Activated CD4-positive, alpha-beta T cell treated with anti-CD3 and anti-CD28 coated beads for 24 hours (primary cell): Measurements from ENCODE around the gene TCF7L1.

Experiments
- DNase-seq, 2 donors: peaks; one replicate each; pipeline ENCODE4 v3.0.0-alpha.2; 2020; ENCODE audit warnings: low read depth in 2 of 2

Gene TCF7L1

DNA sequence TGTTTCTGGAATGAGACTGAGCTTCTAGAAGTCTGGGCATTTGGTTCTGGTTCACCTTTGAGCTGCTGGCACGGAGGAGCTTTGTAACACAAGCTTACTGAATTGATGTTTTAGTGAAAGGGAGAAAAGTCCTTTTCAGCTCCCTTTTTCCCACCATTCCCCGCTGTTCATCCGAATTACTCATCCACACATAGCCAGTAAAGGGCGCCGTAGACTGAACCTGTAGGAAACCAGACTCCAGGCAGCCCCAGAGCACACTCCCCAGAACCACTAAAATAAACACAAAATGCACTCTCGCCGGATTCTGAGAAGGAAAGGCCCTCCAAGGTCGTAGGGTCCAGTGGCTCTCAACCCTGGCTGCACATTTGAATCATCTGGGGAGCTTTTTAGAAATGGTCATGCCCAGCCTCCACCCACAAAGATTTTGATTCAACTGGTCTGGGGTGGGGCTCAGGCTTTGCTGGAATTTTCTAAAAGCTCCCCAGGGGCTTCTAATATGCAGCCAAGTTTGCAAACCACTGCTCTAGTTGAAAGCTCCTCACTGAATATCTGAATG lies 29.6 kb downstream of the TCF7L1 start:
- DNase-seq: no peak

- no peak for DNase-seq
Measured at GRCh38 chr2:85163675-85164074, 30.5 kb downstream of the TCF7L1 start.

DNA sequence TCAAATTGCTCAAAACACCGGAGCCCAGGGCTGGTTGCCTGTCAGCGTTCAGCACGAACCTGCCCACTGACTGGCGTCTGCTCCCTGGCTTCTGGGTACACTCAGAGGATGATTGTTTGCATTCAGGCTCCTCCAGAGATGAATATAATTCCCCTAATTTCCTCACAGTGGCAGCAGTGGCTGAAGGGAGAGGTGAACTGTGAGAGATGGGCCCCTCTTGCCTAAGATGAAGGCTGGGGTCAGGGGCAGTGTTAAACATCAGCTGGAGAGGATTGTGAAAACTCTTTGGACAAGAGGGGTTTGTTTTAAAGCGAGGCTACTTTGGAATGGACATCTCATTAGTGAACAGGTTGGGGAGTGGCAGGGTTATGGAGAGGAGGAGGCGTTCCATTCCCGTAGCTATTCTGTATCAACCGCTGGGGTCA lies 31.0 kb downstream of the TCF7L1 start:
- no peak for DNase-seq

GRCh38 chr2:85165088-85165690 lies 32.0 kb downstream of the TCF7L1 start:
- DNase-seq: no peak

DNA sequence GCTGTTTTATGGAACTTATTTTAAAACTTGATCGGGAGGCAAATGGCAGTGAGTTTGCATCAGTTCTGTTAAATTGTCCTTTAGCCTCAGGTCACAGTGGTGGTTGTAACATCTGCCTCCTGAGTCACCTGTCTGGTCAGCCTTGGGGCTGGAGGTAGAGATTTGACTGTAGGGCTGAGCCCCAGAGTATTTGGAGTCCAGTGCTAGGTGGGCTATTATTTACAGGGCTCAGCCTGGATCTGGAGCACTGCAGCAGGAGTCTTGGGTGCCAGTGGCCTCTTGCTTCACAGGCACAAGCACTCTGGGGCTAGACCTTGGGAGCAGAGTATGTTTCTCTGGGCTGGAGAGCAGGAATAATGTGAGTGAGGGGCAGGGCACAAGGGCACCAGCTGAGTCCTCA lies 32.8 kb downstream of the TCF7L1 start:
- DNase-seq: no peak

DNA sequence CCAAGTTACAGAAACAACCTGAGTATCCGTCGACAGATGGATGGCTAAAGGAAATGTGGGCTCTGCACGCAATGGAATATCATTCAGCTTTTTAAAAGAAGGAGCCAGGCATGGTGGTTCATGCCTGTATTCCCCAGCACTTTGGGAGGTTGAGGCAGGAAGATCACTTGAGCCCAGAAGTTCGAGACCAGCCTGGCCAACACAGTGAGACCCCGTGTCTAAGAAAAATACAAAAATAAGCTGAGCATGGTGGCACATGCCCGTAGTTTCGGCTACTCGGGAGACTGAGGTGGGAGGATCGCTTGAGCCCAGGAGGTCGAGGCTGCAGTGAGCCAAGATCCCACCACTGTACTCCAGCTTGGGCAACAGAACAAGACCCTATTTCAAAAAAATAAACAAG lies 34.3 kb downstream of the TCF7L1 start:
- DNase-seq: no peak

DNA sequence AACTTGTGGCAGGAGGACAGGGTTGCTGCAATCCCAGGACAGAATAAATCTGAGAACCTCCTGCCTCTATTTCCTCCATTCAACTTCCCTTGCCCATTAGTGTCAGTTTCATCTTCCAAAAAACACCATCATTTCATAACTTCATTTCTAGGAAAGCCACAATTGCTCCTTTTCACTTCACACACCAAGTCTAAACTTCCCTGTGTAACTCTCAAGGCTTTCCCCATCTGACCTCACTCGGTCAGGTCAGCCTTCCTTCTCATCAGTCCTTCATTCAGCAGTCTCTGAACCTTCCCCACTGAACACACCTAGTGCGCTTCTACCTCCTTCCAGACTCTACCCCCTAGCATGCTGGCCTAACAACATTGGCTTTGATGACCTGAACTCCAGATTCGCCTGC lies 35.8 kb downstream of the TCF7L1 start:
- no peak for DNase-seq

DNA sequence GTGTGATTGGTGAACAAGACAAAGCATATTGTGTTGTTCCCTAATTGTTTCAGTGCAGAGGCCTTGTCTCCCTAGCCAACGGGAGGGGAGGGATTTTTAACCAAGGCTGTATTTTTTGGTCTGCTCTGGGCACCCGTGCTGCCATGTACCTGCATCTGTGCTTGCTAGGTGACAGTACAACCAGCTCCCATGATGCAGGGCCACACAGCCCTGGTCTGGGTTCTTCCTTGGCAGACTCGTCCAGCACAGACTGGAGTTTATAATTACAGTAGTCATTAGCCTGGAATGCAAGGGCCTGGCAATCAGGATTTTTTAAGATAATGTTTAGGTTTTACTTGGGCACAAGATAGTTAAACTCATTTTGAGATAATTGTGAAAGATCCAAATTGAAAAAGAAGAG lies 36.4 kb downstream of the TCF7L1 start:
- DNase-seq: no peak

DNA sequence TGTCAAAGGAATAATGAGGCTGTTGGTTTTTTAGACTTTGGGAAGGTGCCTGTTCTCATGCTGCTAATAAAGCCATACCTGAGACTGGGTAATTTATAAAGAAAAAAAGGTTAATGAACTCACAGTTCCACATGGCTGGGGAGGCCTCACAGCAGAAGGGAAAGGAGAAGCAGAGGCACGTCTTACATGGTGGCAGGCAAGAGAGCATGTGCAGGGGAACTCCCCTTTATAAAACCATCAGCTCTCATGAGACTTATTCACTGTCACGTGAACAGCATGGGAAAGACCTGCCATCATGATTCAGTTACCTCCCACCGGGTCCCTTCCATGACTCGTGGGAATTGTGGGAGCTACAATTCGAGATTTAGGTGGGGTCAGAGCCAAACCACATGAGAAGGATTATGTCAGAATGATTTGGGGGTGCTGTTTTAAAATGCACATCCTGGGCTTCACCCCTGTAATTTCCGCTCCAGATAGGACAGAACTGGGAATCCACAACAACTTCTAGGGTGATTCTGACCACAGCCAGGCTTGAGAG lies 37.8 kb downstream of the TCF7L1 start:
- DNase-seq: no peak

- no peak for DNase-seq
Measured at GRCh38 chr2:85171916-85172315, 38.7 kb downstream of the TCF7L1 start.

GRCh38 chr2:85173909-85174308 lies 40.7 kb downstream of the TCF7L1 start:
- no peak for DNase-seq

- DNase-seq: no peak
Measured at GRCh38 chr2:85174943-85175342, 41.8 kb downstream of the TCF7L1 start.

DNA sequence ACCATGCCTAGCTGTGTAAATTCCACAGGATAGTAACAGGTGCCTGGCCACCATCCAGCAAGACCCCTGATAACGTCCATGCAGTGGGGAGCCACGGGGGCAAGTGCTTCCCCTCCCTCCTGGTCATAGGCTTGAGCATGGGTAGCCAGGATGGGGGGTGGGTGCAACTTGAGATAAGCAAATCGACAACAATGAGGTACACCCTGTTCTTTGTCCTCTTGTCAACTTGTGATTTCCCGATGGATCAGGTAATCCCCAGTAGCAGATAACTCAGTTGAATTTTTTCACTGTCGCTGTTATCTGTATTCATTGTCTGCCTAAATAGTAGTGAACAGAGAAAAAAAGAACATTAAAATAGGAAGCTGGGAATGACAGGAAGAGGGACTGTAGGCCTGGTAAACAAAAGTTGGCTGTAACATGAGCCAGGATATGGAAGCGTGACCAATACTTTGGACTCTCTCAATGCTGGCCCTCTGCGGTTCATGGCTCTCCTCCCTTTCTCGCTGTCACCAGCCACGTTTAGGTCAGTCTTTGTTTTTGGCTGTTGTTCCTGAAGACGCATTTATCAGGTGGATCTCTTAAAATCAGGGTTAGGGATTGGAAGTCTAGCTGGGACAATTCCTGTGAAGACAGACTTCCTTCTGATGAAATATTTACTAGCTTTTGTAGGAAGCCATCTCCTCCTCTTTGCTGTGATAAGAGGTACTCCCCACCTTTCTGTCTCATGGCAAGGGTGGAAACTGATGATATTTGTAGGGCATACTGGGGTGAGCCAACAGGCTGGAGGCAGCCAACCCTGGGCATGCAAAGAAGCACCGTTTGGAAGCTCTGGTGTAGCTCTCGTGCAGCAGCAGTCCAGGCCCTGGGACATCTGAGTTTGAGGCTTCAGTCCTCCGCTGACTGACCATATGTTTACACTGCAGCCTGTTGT lies 42.4 kb downstream of the TCF7L1 start:
- no peak for DNase-seq

GRCh38 chr2:85177031-85177824 lies 44.0 kb downstream of the TCF7L1 start:
- no peak for DNase-seq

DNA sequence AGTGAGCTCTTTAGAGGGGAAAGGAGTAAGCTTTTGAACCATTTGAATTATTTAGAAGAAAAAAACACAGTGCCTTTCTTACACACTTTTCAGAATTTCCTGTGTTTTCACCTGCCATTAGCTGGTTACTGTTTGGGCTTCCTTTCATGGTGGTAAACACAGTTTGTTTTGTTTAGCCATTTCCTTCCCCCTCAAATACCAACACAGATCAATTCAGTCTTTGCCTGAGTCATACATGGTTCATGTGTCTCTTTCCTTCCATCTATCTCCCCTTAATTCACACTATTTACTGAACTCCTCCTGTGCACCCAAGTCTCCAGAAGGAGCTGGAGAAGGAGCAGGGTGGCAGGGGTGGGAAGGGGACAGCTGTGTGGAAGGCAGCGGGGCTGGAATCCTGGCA lies 45.0 kb downstream of the TCF7L1 start:
- DNase-seq: no peak

- no peak for DNase-seq
Measured at GRCh38 chr2:85178980-85179411, 45.8 kb downstream of the TCF7L1 start.

- DNase-seq: no peak
Measured at GRCh38 chr2:85179541-85179940, 46.3 kb downstream of the TCF7L1 start.

GRCh38 chr2:85180322-85181133 lies 47.3 kb downstream of the TCF7L1 start:
- no peak for DNase-seq

DNA sequence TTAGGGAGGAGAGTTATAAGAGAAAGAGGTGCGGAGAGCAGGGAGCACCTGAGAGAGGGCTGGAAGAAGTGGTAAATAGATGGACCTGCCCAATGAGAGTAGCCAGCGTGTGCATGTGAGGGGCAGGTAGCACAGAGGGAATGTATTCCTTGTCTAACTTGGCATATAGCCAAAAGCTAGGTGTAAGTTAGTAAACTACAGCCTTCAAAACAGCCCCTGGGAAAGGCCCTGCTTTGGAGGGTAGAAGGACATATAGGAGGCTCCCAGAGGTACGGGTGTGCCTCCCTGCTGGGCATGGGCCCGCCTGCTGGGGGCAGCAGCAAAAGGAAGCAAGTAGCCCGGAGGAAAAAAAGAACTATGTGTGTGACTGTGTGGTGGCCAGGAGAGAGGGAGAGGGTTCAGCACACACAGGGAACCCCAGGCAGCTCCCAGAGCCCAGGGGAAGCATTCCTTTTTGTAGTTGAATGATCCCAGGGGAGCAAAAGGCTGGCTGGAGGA lies 48.0 kb downstream of the TCF7L1 start:
- DNase-seq: no peak

DNA sequence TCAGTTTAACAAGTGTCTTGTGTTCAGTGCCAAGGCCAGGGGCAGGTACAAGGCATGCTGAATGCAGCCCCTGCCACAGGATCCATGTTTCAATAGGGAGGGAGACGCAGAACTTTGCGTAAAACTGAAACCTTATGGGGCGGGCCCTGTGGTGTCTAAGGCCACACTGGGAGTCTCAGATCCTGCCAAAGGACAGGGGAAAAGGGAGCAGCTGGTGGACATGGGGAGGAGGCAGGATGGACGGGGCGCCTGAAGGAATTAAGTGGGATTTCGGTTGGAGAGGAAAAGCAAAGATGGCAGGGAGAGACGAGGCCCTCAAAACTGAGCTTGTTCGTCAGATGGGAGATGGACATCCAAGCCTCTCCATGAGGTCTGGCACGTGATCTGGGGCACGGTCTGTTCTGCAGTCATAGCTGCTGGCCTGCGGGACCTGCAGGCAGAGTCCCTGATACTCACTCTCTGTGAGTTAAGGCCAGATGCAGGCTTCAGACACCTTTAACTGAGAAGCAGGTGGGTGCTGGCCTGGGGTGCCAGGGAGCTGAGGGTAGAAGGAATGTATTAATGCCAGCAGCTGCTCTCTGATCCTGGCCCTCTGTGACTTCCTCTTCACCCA lies 48.8 kb downstream of the TCF7L1 start:
- no peak for DNase-seq
